Keratinocyte (primary cell): ENCODE results near the gene CCDC182.

Source experiments
- EZH2 ChIP-seq: IDR thresholded peaks from one replicate; pipeline ENCODE4 v1.6.1; 2012; ENCODE audit warnings: inconsistent platforms, mild to moderate bottlenecking, low read length, moderate library complexity
- TF ChIP-seq, protein P1 (sequence below), 3 experiments: IDR thresholded peaks in 1 of 3; conservative IDR thresholded peaks in 1 of 3; optimal IDR thresholded peaks in 1 of 3; 2 replicates in 2 of 3; 3 replicates in 1 of 3; pipeline versions ENCODE3 to v1.5.1; 2011; ENCODE audit warnings: low read length in 3 of 3, mild to moderate bottlenecking in 3 of 3, moderate library complexity in 2 of 3, control low read depth in 1 of 3, inconsistent platforms in 1 of 3; ENCODE audit not compliant: insufficient read depth in 2 of 3; ENCODE audit errors: extremely low read depth in 1 of 3

DNA sequence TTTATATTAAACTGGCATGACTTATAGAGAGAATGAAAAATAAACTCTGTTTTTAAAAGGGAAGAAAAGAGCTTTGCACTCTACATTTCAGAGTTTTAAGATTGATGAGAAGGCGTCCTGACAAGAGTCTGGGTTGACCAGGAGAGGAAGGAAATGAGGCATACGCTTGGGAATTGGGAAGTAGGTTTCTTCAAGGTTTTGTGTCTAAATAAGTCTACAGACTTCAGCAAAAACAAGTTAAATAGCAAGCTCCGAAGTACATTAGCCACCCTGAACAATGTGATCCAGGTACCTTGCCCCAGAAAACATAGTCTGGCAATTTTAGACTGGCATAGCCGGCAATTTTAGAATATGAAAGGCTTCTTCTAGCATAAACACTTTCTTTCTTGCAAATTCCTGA, 28.5 kb upstream of the CCDC182 start:
- TF ChIP-seq, protein P1, sequence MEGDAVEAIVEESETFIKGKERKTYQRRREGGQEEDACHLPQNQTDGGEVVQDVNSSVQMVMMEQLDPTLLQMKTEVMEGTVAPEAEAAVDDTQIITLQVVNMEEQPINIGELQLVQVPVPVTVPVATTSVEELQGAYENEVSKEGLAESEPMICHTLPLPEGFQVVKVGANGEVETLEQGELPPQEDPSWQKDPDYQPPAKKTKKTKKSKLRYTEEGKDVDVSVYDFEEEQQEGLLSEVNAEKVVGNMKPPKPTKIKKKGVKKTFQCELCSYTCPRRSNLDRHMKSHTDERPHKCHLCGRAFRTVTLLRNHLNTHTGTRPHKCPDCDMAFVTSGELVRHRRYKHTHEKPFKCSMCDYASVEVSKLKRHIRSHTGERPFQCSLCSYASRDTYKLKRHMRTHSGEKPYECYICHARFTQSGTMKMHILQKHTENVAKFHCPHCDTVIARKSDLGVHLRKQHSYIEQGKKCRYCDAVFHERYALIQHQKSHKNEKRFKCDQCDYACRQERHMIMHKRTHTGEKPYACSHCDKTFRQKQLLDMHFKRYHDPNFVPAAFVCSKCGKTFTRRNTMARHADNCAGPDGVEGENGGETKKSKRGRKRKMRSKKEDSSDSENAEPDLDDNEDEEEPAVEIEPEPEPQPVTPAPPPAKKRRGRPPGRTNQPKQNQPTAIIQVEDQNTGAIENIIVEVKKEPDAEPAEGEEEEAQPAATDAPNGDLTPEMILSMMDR (optimal IDR thresholded peaks at IDR 0.05 in 1 of 3, IDR thresholded peaks at IDR 0.05 in 1 of 3, conservative IDR thresholded peaks at IDR 0.05 in 1 of 3; ENCODE audit: extremely low read depth in 1 of 3, insufficient read depth in 2 of 3, low read length in 3 of 3): no peak
- no peak for TF ChIP-seq EZH2
